Thyroid gland (tissue), 4 donors: ENCODE data around the gene ASCC1. TPM values are rescaled to one million over a fixed set of nuclear protein-coding genes. Genes with fewer than 3 reads are reported as not detected.
A peak's percentile ranks its signal among the peaks of the same experiment; 100 is the strongest.

ENCODE experiments used
- DNase-seq, 2 donors: peaks; one replicate each; pipeline ENCODE4 v3.0.0-alpha.2; 2019
- H3K27ac ChIP-seq, 3 donors: fragments of 200-600 bp; sonication (generic); 1 replicate in 2 of 3; 2 replicates in 1 of 3; pipeline ENCODE4 v1.5.1; 2016 to 2019; ENCODE audit warnings: mild to moderate bottlenecking in 1 of 3, moderate library complexity in 1 of 3
- H3K27me3 ChIP-seq: fragments of 200-600 bp; sonication (generic); one replicate; pipeline ENCODE4 v1.5.1; 2019
- H3K36me3 ChIP-seq, 2 donors: fragments of 200-600 bp; sonication (generic); one replicate each; pipeline ENCODE4 v1.5.1; 2016 to 2019
- H3K4me1 ChIP-seq, 2 donors: fragments of 200-600 bp; sonication (generic); one replicate each; pipeline ENCODE4 v1.5.1; 2017 to 2019
- H3K4me3 ChIP-seq, 3 donors: fragments of 200-600 bp; sonication (generic); replicated peaks in 1 of 3; 1 replicate in 2 of 3; 2 replicates in 1 of 3; pipeline ENCODE4 v1.5.1; 2016; ENCODE audit warnings: mild to moderate bottlenecking in 1 of 3
- H3K9me3 ChIP-seq: fragments of 200-600 bp; sonication (generic); one replicate; pipeline ENCODE4 v1.5.1; 2017
- POLR2A ChIP-seq, 2 donors: fragments of 450-650 bp; IDR thresholded peaks; one replicate each; pipeline ENCODE4 v1.6.1; 2017; ENCODE audit warnings: antibody characterized with exemption in 2 of 2, mild to moderate bottlenecking in 2 of 2, moderate library complexity in 1 of 2
- WGBS, 2 donors: methylation state at CpG; one replicate each; pipeline ENCODE4 v1.1.5; 2017; 5-methylcytosine and 5-hydroxymethylcytosine counted together
- intact Hi-C: fragments of 100-400 bp; cut with DNase I; formaldehyde crosslinking; loops from one replicate; pipeline ENCODE4 v1.15.1; 2023
- total RNA-seq, 4 donors: library from RNA; depleted of rRNA; stranded (reverse); fragments of >200 nt; gene quantifications; one replicate each; pipeline ENCODE4 v1.2.3, GENCODE V29; 2016
- TF ChIP-seq, protein P1 (sequence below), 6 experiments: fragments of 200-600 bp in 3 of 6; fragments of 450-650 bp in 3 of 6; sonication (generic) in 3 of 6; IDR thresholded peaks; one replicate each; pipeline ENCODE4 v1.5.1; 2016 to 2019; ENCODE audit warnings: antibody characterized with exemption in 6 of 6, mild to moderate bottlenecking in 2 of 6, inconsistent platforms in 1 of 6, moderate library complexity in 1 of 6

ASCC1 gene
- total RNA-seq, 4 donors from 2014 or later: 26.7 to 30.3 (median 28.1) TPM

DNA sequence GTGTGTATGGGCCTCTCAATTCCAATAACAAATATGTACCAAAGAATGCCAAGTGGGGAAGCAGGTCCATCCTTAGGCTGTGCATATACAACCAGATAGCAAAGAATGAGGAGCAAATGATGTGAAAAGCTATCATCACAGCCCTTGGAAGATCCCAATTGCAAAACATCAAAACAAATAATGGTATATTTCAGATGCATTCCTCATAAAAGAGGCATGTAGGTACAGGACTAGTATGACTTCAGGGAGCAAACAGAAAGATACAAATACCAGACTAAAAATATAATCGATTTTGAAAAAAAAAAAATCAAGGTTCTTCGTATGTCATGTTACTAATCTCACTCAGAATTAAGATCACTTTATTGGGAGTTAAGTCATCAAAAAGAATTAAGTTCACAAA lies 109.2 kb downstream of the ASCC1 start:
- Histone ChIP-seq H3K36me3 (no peaks in the 10 kb centered on the region), H3K27ac (peak overlapping the region; percentile 84 to 89 (median 86)), H3K4me3 (no peak overlapping the region), H3K27me3 (no peaks in the 10 kb centered on the region), H3K4me1 (peaks cover 27 to 34% of the 10 kb centered on the region in 2 donors), H3K9me3 (no peaks in the 10 kb centered on the region)
- intact Hi-C loops: no loop called here
- WGBS, 2 donors: 86 to 89% methylated on average over 2 of the region's 2 CpGs
- no peak for TF ChIP-seq POLR2A (IDR thresholded peaks at IDR 0.05)
- TF ChIP-seq, protein P1, sequence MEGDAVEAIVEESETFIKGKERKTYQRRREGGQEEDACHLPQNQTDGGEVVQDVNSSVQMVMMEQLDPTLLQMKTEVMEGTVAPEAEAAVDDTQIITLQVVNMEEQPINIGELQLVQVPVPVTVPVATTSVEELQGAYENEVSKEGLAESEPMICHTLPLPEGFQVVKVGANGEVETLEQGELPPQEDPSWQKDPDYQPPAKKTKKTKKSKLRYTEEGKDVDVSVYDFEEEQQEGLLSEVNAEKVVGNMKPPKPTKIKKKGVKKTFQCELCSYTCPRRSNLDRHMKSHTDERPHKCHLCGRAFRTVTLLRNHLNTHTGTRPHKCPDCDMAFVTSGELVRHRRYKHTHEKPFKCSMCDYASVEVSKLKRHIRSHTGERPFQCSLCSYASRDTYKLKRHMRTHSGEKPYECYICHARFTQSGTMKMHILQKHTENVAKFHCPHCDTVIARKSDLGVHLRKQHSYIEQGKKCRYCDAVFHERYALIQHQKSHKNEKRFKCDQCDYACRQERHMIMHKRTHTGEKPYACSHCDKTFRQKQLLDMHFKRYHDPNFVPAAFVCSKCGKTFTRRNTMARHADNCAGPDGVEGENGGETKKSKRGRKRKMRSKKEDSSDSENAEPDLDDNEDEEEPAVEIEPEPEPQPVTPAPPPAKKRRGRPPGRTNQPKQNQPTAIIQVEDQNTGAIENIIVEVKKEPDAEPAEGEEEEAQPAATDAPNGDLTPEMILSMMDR (IDR thresholded peaks at IDR 0.05): no peak
- no peak for DNase-seq

DNA sequence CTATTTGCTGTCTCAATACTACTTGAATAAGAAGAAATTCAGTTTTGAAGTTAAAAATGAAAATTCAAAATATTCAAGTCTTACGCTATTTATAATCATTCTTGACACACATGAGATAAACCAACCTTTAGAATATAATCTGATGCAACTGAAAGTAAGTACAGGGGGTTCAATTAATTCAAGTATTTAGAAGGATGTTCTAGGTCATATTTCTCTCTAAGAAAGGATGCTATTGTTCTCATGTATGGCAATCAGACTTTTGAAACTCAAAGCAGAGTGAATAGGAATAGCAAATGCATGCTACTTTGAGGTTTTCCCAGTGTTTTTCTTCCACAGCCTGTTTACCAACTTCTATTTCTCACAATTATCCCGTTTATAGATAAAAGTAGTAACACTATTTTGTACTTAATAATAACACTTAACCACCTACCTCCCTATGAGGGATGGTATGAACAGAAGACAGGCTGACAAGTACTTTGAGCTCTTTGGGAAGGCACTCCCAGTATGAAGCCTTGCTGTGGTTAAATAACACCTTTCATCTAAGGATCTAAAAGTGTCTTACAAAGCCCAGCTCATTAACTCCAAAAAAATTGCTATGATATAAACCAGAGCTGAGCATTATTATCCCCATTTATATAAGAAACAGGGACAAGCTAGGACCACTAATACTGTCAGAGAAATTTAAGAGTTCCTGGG lies 109.8 kb downstream of the ASCC1 start:
- H3K27me3 ChIP-seq: no peaks in the 10 kb centered on the region
- intact Hi-C loops: no loop called here
- H3K4me3 ChIP-seq: no peak overlapping the region
- 90 to 92% methylated on average over 2 of the region's 2 CpGs for WGBS, 2 donors
- H3K4me1 ChIP-seq: peaks cover 27 to 34% of the 10 kb centered on the region in 2 donors
- TF ChIP-seq, protein P1 (IDR thresholded peaks at IDR 0.05): no peak
- no peak for TF ChIP-seq POLR2A (IDR thresholded peaks at IDR 0.05)
- no peaks in the 10 kb centered on the region for H3K9me3 ChIP-seq
- no peaks in the 10 kb centered on the region for H3K36me3 ChIP-seq
- DNase-seq: no peak
- peak overlapping the region in 2 of 3 donors; percentile 84 to 86 for H3K27ac ChIP-seq

DNA sequence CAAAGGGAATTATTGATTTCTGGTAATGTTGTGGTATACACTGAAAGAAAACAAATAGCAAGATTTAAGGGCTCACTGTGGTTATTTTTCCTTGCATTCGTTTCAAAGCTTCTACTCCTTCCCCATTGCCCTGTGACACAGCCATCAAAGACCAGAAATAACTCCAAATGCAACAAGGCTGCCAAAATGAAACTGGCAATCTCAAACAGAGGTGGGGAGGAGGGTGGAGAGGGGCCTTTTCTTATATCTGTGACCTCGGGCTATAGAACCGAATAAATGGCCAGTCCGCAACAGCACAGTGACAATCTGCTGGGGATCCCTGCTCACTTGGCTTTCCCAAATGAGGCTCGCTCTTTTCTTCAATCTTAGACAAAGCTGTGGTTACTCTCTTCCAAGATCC lies 110.4 kb downstream of the ASCC1 start:
- no peaks in the 10 kb centered on the region for H3K36me3 ChIP-seq
- H3K27ac ChIP-seq: no peak overlapping the region
- no peaks in the 10 kb centered on the region for H3K9me3 ChIP-seq
- intact Hi-C loops: no loop called here
- no peaks in the 10 kb centered on the region for H3K27me3 ChIP-seq
- H3K4me3 ChIP-seq: no peak overlapping the region
- H3K4me1 ChIP-seq: peaks cover 27 to 34% of the 10 kb centered on the region in 2 donors
- 91 to 92% methylated on average over 5 of the region's 5 CpGs for WGBS, 2 donors
- TF ChIP-seq POLR2A (IDR thresholded peaks at IDR 0.05): no peak
- TF ChIP-seq, protein P1 (IDR thresholded peaks at IDR 0.05): no peak
- no peak for DNase-seq

DNA sequence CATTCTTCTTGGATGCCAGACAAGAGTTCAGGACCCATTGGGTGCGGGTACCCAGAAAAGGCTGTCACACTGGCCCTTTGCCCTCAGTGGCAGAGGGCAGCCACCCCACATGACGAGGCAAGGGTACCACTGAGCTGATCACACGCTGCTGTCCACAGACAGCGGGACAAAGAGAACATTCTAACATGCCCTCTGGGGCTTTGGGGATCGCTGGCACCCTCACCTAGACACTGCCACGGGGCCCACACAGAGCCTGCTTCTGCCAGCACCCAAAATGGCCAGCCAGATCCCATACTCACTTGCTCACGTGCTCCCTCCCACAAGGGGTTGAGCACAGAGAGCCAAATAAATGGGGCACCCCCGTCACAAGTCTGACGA lies 111.0 kb downstream of the ASCC1 start:
- Histone ChIP-seq H3K27me3 (no peaks in the 10 kb centered on the region), H3K27ac (no peak overlapping the region)

More for the DNA sequence above, 111.0 kb downstream of the ASCC1 start:
- Histone ChIP-seq H3K4me1 (peaks cover 27 to 32% of the 10 kb centered on the region in 2 donors), H3K9me3 (no peaks in the 10 kb centered on the region), H3K36me3 (no peaks in the 10 kb centered on the region), H3K4me3 (no peak overlapping the region)
- no peak for DNase-seq
- WGBS, 2 donors: 95 to 99% methylated on average over 7 to 8 of the region's 9 CpGs
- TF ChIP-seq POLR2A (IDR thresholded peaks at IDR 0.05): no peak
- TF ChIP-seq, protein P1 (IDR thresholded peaks at IDR 0.05): no peak
- intact Hi-C loops: no loop called here
